Left renal cortex interstitium (tissue), 4 donors: ENCODE results near the gene SORCS3. TPM values are rescaled to one million over a fixed set of nuclear protein-coding genes. Genes with fewer than 3 reads are reported as not detected.
A peak's percentile ranks its signal among the peaks of the same experiment; 100 is the strongest.

Experiments used
- DNase-seq, 4 donors: peaks; one replicate each; pipeline ENCODE4 v3.0.0-alpha.2; 2013; ENCODE audit warnings: low read depth in 4 of 4, low spot score in 2 of 4, missing footprints in 1 of 4
- polyA plus RNA-seq, 4 donors: library from polyadenylated mRNA; unstranded; fragments of 120-200 nt; gene quantifications; one replicate each; pipeline ENCODE4 v1.2.1, GENCODE V29; 2013; ENCODE audit not compliant: insufficient read length in 4 of 4

The SORCS3 gene
- polyA plus RNA-seq, 4 donors, result 2.8 to 4.5 (median 3.8) TPM

- no peak for DNase-seq
Measured at GRCh38 chr10:105148921-105149320, 507.8 kb downstream of the SORCS3 start.

- DNase-seq, result no peak
Measured at GRCh38 chr10:105149371-105149891, 508.3 kb downstream of the SORCS3 start.

- DNase-seq, result no peak
Measured at GRCh38 chr10:105150259-105150880, 509.3 kb downstream of the SORCS3 start.

GRCh38 chr10:105154736-105155135 lies 513.6 kb downstream of the SORCS3 start:
- no peak for DNase-seq

GRCh38 chr10:105159268-105159667 lies 518.2 kb downstream of the SORCS3 start:
- no peak for DNase-seq

GRCh38 chr10:105161149-105161548 lies 520.1 kb downstream of the SORCS3 start:
- DNase-seq, result no peak

GRCh38 chr10:105161767-105162166 lies 520.7 kb downstream of the SORCS3 start:
- DNase-seq, result no peak

GRCh38 chr10:105170521-105170920 lies 529.4 kb downstream of the SORCS3 start:
- no peak for DNase-seq

- DNase-seq, result no peak
Measured at GRCh38 chr10:105171945-105172344, 530.9 kb downstream of the SORCS3 start.

- no peak for DNase-seq
Measured at GRCh38 chr10:105181626-105182025, 540.5 kb downstream of the SORCS3 start.

GRCh38 chr10:105183536-105183935 lies 542.4 kb downstream of the SORCS3 start:
- no peak for DNase-seq

- no peak for DNase-seq
Measured at GRCh38 chr10:105185161-105185560, 544.1 kb downstream of the SORCS3 start.

GRCh38 chr10:105187243-105187642 lies 546.2 kb downstream of the SORCS3 start:
- no peak for DNase-seq

- no peak for DNase-seq
Measured at GRCh38 chr10:105188737-105189462, 547.8 kb downstream of the SORCS3 start.

- no peak for DNase-seq
Measured at GRCh38 chr10:105189463-105189800, 548.3 kb downstream of the SORCS3 start.

- no peak for DNase-seq
Measured at GRCh38 chr10:105192146-105192545, 551.1 kb downstream of the SORCS3 start.

GRCh38 chr10:105192861-105193260 lies 551.8 kb downstream of the SORCS3 start:
- no peak for DNase-seq

GRCh38 chr10:105195831-105196230 lies 554.7 kb downstream of the SORCS3 start:
- DNase-seq, result no peak

GRCh38 chr10:105197598-105198364 lies 556.7 kb downstream of the SORCS3 start:
- no peak for DNase-seq

- DNase-seq, result no peak
Measured at GRCh38 chr10:105206616-105207015, 565.5 kb downstream of the SORCS3 start.

GRCh38 chr10:105207476-105207995 lies 566.4 kb downstream of the SORCS3 start:
- DNase-seq, result peak in 1 of 4 donors; percentile 10
